ENCODE data around the gene MORN1.

MORN1 gene

DNA sequence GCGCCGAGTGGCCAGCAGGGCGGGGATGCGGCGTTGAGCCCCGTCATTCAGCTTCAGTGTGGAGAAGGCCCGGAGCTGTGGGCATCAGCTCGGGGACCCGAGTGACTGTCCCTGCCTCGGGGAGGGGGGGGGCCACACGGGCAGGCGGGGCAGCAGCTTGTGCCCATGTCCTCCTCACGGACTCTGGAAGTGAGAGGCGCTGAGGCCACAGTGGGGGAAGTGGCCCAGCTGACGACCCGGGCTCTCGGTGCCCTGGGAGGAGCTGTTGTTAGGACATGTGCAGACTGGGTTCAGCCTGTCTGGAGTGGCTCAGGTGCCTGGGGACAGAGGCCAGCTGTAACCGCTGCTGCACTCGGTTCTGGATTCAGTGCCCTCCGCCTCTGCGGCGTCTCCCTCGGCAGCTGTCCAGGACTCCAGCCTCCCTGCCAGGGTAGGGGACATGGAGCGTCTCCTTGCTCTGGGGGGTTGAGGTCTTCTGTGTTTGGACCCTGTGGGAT lies 92.2 kb downstream of the MORN1 start:
- DNase-seq: no peak
- no peaks in the 10 kb centered on the region for H3K9me3 ChIP-seq (replicated peaks; ENCODE audit: insufficient read depth, low read length)
- H4K20me1 ChIP-seq (ENCODE audit: insufficient read depth, low read length): no peaks in the 10 kb centered on the region
- H3K4me2 ChIP-seq (ENCODE audit: low read depth, low read length): peak overlapping the region; percentile 100; the same call in 1 of the 2 replicates
- H3K79me2 ChIP-seq (ENCODE audit: low read length): peaks cover 53% of the 10 kb centered on the region
- H3K4me3 ChIP-seq (ENCODE audit: low read length): no peak overlapping the region
- H2AFZ ChIP-seq (ENCODE audit: low read length): no peak overlapping the region
- peaks cover 24% of the 10 kb centered on the region for H3K4me1 ChIP-seq (ENCODE audit: low read length)
- peak overlapping the region; percentile 100; the same call in 1 of the 2 replicates for H3K27ac ChIP-seq (ENCODE audit: low read length)
- TF ChIP-seq EZH2phosphoT487 (IDR thresholded peaks at IDR 0.05; ENCODE audit: low read length) (no peak), EZH2 (optimal IDR thresholded peaks at IDR 0.05; ENCODE audit: low read depth, low read length) (no peak), CTCF (IDR thresholded peaks at IDR 0.05; ENCODE audit: low read length) (no peak)
- 0 out of 2 replicates have a peak overlapping the region, but pooled peaks have one; percentile 98 for H3K9ac ChIP-seq (ENCODE audit: low read length)
- H3K36me3 ChIP-seq (replicated peaks; ENCODE audit: insufficient read depth, low read length): no peaks in the 10 kb centered on the region
- H3K9me2 ChIP-seq (replicated peaks; ENCODE audit: insufficient read depth, low read length): no peaks in the 10 kb centered on the region
- no peaks in the 10 kb centered on the region for H3K27me3 ChIP-seq (replicated peaks; ENCODE audit: insufficient read depth, low read length)
- H3F3A ChIP-seq (ENCODE audit: insufficient read depth, low read length): peaks cover 23% of the 10 kb centered on the region

GRCh38 chr1:2298685-2299084 lies 92.7 kb downstream of the MORN1 start:
- Histone ChIP-seq H3K27ac (ENCODE audit: low read length) (no peak overlapping the region), H2AFZ (ENCODE audit: low read length) (no peak overlapping the region), H3K4me1 (ENCODE audit: low read length) (peaks cover 24% of the 10 kb centered on the region), H3K36me3 (replicated peaks; ENCODE audit: insufficient read depth, low read length) (no peaks in the 10 kb centered on the region), H4K20me1 (ENCODE audit: insufficient read depth, low read length) (no peaks in the 10 kb centered on the region), H3K79me2 (ENCODE audit: low read length) (peaks cover 57% of the 10 kb centered on the region), H3K4me3 (ENCODE audit: low read length) (no peak overlapping the region), H3K4me2 (ENCODE audit: low read depth, low read length) (no peak overlapping the region), H3K9me2 (replicated peaks; ENCODE audit: insufficient read depth, low read length) (no peaks in the 10 kb centered on the region), H3K27me3 (replicated peaks; ENCODE audit: insufficient read depth, low read length) (no peaks in the 10 kb centered on the region), H3K9ac (ENCODE audit: low read length) (no peak overlapping the region), H3K9me3 (replicated peaks; ENCODE audit: insufficient read depth, low read length) (no peaks in the 10 kb centered on the region), H3F3A (ENCODE audit: insufficient read depth, low read length) (peaks cover 23% of the 10 kb centered on the region)
- DNase-seq: no peak
- no peak for TF ChIP-seq CTCF (IDR thresholded peaks at IDR 0.05; ENCODE audit: low read length)
- TF ChIP-seq EZH2 (optimal IDR thresholded peaks at IDR 0.05; ENCODE audit: low read depth, low read length): no peak
- TF ChIP-seq EZH2phosphoT487 (IDR thresholded peaks at IDR 0.05; ENCODE audit: low read length): no peak

- TF ChIP-seq EZH2 (optimal IDR thresholded peaks at IDR 0.05; ENCODE audit: low read depth, low read length): no peak
- TF ChIP-seq EZH2phosphoT487 (IDR thresholded peaks at IDR 0.05; ENCODE audit: low read length): no peak
- TF ChIP-seq CTCF (IDR thresholded peaks at IDR 0.05; ENCODE audit: low read length): no peak
- H3K27ac ChIP-seq (ENCODE audit: low read length): no peak overlapping the region
- H3K27me3 ChIP-seq (replicated peaks; ENCODE audit: insufficient read depth, low read length): no peaks in the 10 kb centered on the region
- peaks cover 23% of the 10 kb centered on the region for H3F3A ChIP-seq (ENCODE audit: insufficient read depth, low read length)
- no peak overlapping the region for H2AFZ ChIP-seq (ENCODE audit: low read length)
- peaks cover 24% of the 10 kb centered on the region for H3K4me1 ChIP-seq (ENCODE audit: low read length)
- H4K20me1 ChIP-seq (ENCODE audit: insufficient read depth, low read length): no peaks in the 10 kb centered on the region
- H3K4me3 ChIP-seq (ENCODE audit: low read length): no peak overlapping the region
- no peaks in the 10 kb centered on the region for H3K9me2 ChIP-seq (replicated peaks; ENCODE audit: insufficient read depth, low read length)
- no peak overlapping the region for H3K4me2 ChIP-seq (ENCODE audit: low read depth, low read length)
- H3K79me2 ChIP-seq (ENCODE audit: low read length): peaks cover 69% of the 10 kb centered on the region
- H3K9me3 ChIP-seq (replicated peaks; ENCODE audit: insufficient read depth, low read length): no peaks in the 10 kb centered on the region
- DNase-seq: no peak
- H3K9ac ChIP-seq (ENCODE audit: low read length): no peak overlapping the region
- no peaks in the 10 kb centered on the region for H3K36me3 ChIP-seq (replicated peaks; ENCODE audit: insufficient read depth, low read length)
Observed at GRCh38 chr1:2297246-2298011, 93.9 kb downstream of the MORN1 start.

Measured in MM.1S (cell line).